Measurements from ENCODE around the gene NDUFB10.
"Not testable (repeated sequence)": the region's sequence is repeated elsewhere in the genome, so short reads cannot be mapped to it uniquely, and the experiment has no call there.

The NDUFB10 gene

DNA sequence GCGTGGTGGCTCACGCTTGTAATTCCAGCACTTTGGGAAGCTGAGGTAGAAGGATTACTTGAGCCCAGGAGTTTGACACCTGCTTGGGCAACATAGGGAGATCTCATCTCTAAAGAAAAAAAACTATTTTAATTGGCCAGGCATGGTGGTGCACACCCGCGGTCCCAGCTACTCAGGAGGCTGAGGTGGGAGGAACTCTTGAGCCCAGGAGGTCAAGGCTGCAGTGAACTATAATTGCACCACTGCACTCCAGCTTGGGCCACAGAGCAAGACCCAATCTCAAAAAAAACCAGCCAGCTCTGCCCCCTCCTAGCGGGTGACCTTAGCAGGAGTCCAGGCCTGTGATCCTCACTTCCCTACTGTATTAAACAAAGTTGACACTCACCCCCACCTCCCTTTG is 35.2 kb upstream of the NDUFB10 start:
- no peak for DNase-seq (ENCODE audit: low spot score)

DNA sequence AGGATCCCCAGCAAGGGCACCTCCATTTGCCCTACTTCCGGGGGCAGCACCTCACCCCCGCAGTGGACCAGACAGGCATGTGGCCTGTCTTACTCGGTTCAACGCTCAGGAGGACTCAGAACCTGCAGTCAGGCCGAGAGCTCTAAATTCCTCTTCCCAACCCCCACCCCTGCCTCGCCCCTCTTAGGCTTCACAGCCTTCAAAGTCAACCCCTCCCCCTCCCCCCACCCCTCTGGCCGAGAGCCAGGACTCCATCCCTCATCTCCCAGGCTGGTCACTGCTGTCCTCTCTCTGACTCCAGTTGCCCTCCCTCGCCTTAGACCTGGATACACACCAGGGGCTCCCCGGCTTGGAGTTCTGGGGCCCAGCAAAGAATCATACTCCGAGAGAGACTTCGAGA is 33.1 kb upstream of the NDUFB10 start:
- no peak for DNase-seq (ENCODE audit: low spot score)

DNA sequence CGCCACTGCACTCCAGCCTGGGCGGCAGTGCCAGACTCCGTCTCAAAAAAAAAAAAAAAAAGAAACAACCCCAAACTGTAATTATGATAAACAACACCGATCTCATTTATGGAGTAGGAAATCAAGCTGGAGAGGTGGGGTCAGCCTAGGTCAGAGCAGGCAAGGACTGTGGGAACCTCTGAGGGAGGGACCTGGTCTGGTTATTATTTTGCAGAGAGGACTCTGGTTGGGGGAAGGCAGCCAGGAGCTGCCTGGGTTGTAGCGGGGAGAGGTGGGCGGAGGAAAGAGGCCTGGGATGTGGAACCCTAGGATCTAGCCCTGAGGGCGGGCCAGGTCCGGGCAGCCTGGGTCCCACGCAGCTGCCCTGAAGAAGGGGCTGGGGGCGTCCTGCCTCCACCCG is 30.2 kb upstream of the NDUFB10 start:
- no peak for DNase-seq (ENCODE audit: low spot score)

DNA sequence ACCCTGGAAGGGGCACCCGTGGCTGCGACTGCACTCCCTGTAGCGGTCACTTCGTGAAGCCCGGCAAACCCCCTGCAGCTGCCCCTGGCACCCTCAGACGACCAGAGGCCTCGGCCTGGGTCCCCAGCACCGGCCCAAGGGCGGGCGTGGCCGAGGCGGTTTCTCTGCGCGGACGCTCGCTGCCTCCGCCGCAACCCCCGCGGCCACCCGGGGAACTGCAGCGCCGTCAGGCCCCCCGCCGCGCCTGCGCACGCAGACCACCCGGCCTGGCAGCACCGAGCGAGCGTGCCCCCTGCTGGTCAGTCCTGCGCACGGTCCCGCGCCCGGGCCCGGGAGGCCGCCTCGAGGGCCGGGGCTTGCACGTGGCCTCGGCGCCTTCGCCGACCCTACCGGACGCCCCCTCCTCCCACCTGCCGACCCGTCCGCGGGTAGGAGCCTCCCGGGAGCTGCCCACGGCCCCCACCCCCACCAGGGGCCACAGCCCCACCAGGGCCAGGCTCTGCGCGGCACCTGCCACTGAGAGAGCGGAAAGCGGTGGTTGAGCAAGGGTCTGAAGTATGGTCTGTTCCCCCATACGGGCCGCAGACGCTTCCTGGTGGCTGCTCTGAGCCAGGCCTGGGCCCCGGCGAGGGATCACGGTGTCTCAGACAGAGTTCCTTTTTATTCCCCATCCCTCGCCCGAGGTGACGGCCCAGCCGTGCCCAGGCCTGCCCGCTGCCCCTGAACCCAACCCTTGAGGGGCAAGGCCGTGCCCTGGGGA is 29.6 kb upstream of the NDUFB10 start:
- DNase-seq (ENCODE audit: low spot score), result peak; percentile 96

DNA sequence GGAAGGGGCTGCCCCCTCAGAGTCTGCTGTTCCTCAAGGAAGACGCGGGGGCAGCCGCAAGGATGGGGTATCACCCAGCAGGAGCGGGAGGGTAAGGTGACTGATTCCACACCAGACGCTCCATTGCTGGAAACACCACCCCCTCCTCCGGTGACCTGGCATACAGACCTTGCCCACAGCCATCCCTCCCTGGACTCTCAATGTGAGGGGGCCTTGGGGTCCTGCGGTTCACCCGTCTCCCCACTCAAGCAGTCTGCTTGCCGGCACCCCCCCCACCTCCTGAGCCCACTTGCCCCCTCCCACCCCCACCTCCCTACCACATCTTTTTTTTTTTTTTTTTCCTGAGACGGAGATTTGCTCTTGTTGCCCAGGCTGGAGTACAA is 29.0 kb upstream of the NDUFB10 start:
- no peak for DNase-seq (ENCODE audit: low spot score)

DNA sequence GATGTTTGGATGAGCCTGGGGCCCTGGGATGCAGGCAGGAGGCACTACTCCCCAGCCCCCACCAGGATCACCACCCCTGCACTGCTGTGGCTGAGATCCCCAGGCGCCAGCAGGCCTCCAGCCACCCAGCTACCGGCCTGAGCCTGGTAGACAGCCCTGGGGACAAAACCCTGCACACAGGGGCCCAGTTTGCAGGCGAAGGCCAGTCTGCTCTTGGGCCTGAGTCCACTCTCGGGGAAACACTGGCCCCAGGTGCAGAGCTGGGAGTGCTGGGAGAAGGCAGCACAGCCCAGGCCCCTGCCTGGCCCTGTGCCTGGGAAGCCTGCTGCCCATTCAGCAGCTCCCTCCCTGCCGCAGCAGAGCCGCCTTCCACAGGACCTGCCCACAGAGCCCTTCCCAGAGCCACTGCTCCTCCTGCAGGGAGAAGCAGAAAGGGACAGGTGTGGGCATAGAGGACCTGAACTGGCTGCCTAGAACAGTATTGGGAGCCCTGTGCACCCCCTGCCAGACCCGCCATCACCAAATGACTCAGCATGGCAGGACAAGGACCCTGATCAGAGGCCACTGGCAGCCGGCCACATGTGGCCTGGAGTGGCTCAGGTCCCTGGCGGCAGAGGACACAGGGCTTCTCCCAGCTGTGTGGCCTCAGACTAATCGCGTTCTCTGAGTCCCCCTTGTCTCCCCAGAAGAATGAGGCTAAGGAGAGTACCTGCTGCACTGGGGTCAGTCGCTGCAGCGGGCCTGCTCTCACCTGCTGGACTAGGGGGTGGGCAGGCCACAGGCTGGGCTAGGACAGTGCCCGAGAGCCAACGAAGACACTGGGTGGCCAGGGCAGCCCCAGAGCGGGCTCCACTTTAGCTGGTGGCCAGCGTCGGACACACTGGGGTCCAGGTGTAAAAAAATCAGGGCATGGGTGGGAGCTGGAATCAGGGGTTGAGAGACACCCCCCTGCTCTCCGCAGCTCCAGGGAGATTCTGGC is 27.0 kb upstream of the NDUFB10 start:
- DNase-seq (ENCODE audit: low spot score), result peak; percentile 59

DNA sequence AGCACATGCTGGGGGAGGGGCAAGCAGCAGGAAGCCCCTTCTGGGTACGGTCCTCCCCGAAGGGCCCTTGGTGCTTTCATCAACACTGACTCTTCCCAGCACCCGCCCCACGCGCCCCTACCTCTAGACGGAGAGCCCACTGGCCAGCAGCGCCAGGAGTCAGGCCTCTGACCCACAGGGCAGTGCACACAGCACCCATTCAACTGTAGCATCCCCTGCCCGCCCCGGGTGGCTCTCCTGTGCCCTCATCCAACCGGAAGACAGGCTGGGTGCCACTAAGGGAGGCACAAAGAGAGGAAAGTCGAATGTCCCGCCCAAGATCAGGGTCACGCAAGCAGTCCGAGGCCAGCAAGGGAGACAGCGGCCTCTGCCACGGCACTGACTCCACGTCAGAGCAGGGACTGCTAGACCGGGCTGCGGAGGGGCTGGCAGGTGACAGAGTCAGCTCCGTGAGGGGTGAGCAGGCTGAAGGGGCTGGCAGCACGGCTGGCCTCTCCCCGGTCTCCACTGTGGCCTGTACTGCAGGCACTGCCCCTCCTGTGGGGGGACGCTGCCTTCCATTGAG is 26.2 kb upstream of the NDUFB10 start:
- DNase-seq (ENCODE audit: low spot score), result no peak

DNA sequence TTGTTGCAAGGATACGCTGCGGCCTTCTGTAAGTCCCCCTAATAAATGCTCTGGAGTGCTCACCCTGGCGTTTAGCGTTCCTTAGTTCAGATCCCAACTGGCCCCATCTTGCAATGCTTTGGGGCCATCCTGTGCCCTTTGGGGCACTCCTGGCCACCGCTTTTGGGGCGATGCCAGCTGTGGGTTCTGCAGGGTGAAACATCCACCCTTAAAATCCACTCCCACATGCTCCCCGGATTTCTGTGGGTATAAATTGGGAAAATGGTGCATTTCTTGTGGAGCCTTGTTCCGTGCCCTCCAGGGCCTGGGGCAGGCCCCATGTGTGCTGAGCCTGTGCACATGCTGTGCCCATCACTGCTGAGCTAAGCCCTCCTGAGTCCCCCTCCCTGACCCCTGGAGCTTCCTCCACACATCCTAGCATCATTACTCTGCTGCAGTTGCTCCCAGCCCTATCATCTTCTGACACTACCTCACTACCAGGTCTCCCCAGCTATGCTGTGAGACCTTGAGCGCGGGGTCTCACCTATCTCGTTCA is 22.3 kb upstream of the NDUFB10 start:
- no peak for DNase-seq (ENCODE audit: low spot score)

DNA sequence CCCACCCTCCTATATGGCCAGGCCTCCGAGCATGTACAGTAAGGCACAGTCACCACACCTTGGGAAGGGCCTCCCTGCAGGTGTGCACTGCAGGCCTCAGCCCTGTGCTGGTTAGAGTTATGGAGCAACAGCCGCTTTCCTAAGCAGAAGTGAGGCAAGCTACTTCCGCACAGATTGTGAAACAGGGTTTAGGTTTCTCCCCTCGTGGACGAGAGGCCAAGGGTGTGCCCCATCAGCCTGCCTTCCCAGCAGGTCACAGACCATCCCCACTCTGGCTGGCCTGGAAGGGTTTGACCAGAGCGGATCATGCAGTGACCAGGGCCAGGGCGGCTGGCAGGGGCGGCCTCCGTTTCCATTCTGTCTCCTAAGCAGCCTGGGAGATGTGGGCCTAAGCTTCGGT is 21.0 kb upstream of the NDUFB10 start:
- no peak for DNase-seq (ENCODE audit: low spot score)

DNA sequence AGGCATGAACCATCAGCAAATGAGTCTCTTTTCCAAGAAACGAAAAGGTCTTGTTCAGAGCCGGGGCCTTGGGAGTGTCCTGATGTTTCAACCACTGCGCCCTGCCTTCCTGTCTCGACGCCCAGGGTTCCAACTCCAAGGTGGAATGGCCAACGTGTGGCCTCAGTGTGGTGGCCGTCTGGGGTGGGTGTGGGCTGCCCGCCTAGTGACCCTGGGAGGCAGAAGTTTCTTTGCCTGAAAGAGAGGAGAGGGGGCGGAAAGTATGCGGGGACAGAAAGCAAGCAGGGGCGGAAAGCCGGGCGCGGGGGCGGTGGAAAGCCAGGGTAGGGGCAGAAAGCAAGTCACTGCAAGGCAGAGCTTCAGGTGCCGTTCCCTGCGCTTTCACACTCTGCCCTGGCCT is 20.4 kb upstream of the NDUFB10 start:
- DNase-seq (ENCODE audit: low spot score), result no peak

DNA sequence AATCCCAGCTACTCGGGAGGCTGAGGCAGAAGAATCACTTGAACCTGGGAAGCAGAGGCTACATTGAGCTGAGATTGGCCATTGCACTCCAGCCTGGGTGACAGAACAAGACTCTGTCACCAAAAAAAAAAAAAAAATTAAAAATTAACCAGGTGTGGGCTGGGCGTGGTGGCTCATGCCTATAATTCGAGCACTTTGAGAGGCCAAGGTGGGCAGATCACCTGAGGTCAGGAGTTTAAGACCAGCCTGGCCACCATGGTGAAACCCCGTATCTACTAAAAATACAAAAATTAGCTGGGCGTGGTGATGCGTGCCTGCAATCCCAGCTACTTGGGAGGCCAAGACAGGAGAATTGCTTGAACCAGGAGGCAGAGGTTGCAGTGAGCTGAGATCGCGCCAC is 19.5 kb upstream of the NDUFB10 start:
- not testable (repeated sequence) for DNase-seq (ENCODE audit: low spot score)

DNA sequence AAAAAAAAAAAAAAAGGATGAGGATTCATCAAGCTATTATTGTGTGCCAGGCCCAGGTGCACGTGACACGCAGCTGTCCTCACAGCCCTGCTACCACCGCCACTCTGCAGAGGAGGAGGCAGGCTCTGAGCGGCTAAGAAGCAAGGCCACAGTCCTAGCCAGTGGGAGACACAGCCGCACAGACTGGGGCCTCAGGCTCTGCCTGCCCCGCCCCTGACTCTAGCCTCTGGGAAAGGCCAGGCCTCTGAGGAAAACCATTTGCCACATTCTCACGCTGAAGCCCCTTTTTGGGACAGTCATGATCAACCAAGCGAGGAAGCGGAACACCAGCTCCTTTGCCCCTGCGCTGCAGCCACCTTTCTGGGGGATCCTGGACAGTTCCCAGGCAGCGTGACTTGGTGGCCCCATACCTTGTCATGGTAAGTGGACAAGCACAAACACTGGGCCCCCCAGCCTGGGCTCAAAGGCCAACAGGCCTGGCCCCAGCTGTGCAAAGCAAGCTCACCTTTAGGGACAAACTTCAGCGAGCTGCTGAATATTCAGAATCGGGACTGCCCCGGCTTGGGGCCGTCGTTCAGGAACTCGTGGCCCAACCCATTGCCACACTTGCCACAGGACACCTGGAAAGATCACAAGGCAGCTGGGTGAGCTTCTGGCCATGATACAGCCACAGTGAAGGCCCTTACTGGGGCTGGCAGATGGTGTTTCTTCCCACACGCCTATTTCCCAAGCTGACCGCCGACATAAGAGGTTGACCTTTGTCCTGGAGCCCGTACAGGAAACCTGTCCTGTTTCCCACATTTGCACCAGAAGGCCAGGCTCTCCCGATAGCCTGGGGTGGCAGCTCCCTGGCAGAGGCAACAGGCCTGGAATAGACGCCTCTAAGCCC is 18.8 kb upstream of the NDUFB10 start:
- DNase-seq (ENCODE audit: low spot score), result no peak

DNA sequence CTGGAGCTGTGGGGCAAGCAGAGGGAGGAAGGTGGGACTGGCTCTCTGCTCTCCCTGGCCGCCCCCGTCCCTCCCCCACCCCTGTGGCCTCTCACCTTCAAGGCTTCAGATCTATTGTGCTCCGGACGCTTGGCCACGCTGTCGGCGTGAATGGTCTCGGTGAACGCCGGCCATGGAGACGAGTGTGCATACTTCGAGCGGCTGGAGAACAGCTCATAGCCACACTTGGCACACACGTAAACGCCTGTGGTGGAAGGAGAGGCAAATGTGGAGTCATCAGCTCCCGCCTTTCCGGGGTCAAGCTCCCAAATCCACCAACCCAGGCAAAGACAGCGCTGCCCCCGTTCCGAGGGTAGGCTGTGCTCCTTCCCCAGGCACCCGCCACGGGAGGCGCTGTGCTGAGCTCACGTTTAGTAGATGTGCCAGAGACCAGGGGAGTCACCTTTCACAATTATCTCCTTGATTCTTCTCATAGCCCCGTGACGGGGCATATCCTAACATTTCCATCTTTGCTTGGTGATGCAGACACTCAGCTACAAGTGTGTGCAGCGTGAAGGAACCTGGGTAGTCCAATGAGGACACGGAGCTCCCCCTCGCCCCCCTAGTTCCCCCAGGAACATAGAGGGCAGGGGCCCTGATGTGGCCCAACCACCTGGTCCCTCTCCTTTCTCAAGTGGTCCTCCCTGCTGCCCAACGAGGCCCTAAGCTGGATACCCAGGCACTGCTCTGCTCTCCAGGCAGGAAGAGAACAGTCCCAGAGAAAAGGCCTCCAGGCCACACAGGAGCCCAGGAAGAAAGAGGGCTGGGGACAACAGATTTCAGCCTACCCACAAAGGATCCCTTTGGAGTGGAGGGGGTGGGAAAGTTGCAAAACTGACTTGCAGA is 17.9 kb upstream of the NDUFB10 start:
- no peak for DNase-seq (ENCODE audit: low spot score)

DNA sequence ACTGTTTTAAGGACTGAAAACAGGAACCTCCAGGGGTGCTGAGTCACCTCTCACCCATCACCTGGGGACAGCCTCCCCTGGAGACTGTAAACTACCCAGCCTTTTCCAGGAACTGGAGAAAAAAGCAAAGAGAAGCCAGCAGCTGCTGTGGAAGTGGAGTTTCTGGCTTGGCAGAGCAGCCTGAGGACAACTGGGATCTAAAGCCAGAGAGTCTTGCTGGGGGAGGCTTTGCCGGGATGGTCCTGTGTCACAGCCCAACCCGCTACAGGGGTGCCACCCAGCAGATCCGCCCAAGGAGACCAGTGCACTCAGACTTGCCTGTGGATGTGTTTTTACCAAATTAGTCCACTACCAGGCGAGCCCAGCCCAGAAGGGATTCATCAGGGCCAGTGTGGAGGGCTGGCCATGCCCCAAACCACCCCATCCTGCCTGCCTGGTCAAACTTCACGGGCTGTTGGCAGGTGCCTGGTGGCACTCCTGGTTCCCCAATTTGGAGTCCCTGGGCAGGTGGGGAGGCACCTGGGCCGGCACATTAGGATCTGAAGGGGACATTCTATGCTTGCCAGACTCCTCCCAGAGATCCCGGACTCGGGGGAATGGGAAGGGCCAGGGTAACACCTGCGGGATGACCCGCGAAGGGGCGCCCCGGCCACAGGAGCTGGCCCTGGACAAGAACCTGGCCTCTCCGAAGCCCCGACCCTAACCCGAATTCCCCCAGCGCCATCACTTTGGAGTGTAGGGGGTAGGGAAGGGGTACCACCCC is 17.1 kb upstream of the NDUFB10 start:
- DNase-seq (ENCODE audit: low spot score), result no peak

DNA sequence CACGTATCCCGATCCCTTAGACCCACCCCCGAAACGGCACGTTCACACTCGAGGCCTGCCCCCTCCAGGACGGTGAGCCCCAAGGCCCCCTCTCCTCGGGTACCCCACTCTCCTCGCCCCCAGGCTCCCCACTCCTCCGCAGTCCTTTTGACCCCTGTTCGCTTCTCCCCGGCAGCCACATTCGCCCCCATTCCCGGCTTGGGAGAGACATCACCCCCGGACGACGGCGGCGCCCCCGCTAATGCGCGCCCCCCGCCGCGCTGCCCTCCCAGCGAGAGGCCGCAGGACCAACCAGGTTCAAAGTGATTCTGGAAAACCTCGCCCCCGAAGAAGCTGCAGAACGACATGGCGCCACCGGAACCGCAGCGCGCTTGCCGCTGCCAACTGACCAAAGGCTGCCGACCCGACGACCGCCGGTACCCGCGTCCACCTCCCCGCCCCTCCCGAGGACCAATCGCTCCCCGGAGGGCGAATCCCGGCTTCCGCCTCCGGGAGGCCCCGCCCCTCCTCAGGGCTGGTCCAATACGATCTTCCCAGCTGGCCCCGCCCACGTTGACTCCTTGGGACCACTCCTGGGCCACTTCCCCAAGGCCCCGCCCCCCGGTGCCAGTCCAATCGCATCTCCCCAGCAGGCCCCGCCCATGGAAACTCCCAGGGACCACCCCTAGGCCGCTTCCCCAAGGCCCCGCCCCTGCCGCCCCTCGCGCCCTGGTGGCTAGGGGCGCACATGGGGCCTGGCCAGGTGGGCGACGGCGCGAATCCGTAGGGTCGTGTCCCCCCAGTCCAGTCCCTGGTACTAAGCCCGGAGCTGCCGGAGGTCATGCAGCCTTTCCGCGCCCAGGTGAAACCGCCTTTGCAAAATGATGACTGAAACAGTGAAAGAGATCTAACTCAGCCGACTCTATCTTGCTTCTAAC is 16.3 kb upstream of the NDUFB10 start, which contains the start of gene MSRB1:
Gene MSRB1, minus strand, starts transcription at position 390 of the 917 bp plus-strand sequence. Its CDS starts 43 bp downstream, at position 347.
- peak; percentile 100 for DNase-seq (ENCODE audit: low spot score)

DNA sequence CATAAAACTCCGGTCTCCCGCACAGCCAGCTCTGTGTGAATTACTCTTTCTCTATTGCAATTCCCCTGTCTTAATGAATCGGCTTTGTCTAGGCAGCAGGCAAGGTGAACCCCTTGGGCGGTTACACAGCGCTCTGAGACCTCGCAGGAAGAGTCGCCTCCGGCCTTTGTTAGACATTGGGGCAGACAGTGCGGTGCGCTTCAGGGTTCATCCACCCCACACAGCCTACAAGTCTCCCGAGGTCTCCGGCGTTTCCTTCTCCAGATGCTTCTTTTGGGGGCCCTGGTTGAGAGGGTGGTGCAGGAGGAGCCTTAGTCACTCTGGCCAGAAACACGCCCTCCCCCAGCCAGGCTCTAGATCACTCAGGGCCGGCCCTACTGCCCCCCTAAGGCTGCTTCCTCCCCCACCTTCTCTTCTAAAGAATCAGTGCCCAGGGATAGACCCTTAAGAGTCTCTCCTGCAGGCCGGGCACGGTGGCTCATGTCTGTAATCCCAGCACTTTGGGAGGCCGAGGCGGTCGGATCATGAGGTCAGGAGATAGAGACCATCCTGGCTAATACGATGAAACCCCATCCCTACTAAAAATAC is 14.6 kb upstream of the NDUFB10 start:
- no peak for DNase-seq (ENCODE audit: low spot score)

DNA sequence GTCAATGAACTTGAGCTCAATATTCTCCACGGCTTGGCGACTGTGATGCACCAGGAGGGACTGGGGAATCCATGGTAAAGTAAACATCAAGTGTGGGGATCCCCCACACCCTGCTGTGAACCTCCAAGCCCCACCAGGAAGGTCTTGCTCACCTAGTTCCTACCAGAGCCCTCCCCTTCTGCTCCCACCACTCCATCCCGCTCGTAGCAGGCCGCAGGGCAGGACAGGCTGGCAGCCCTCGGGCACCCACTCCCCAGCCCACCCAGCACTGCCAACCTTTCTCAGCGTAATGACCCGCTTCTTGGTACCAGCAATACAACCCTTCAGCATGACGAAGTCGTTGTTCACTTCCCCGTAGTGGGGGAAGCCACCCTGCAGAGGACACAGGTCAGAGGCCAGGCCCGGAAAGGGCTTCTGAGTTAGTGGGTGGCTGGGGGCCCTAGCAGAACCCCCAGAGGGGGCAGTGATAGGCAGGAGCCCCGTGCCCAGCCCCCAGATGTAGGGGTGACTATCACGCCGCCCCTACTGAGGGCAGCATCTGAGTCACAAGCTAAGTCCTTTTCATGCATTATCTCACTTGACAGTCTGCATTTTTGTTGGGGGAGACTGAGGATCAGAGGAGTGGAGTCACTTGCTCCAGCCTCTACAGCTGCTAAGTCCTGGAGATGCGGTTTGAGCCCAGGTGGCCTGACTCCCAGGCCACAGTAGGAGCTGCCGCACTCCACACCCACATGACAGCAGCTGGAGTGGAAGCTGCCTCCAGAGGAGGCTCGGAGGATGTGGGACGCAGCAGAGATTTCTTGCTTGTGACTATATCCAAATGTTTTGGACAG is 13.6 kb upstream of the NDUFB10 start:
- DNase-seq (ENCODE audit: low spot score), result no peak
